Occipital lobe (tissue), 2 donors: ENCODE measurements around the gene FHIT. TPM values are rescaled to one million over a fixed set of nuclear protein-coding genes. Genes with fewer than 3 reads are reported as not detected.
"Not testable (repeated sequence)": the region's sequence is repeated elsewhere in the genome, so short reads cannot be mapped to it uniquely, and the experiment has no call there.

ENCODE experiments used
- DNase-seq: peaks from one replicate; lab custom pipeline; 2025; lab: John Stamatoyannopoulos, UW
- total RNA-seq: library from RNA; depleted of rRNA; stranded (reverse); fragments of >200 nt; gene quantifications from one replicate; pipeline ENCODE4 v1.2.3, GENCODE V29; 2014

The FHIT gene
- total RNA-seq, 1 donor from 2014 or later = 3.6 TPM

GRCh38 chr3:59809710-59810444, 1441.4 kb downstream of the FHIT start:
- no peak for DNase-seq

- DNase-seq = no peak
Observed at GRCh38 chr3:59809016-59809415, 1442.2 kb downstream of the FHIT start.

- DNase-seq = no peak
Observed at GRCh38 chr3:59808446-59808845, 1442.8 kb downstream of the FHIT start.

- no peak for DNase-seq
Observed at GRCh38 chr3:59803268-59803667, 1448.0 kb downstream of the FHIT start.

GRCh38 chr3:59802453-59802852, 1448.8 kb downstream of the FHIT start:
- not testable (repeated sequence) for DNase-seq

- no peak for DNase-seq
Observed at GRCh38 chr3:59802045-59802444, 1449.2 kb downstream of the FHIT start.

GRCh38 chr3:59800481-59800880, 1450.8 kb downstream of the FHIT start:
- no peak for DNase-seq

GRCh38 chr3:59798372-59799086, 1452.7 kb downstream of the FHIT start:
- DNase-seq = no peak

- DNase-seq = no peak
Observed at GRCh38 chr3:59797533-59797932, 1453.7 kb downstream of the FHIT start.

GRCh38 chr3:59796456-59796855, 1454.8 kb downstream of the FHIT start:
- no peak for DNase-seq

- DNase-seq = no peak
Observed at GRCh38 chr3:59795756-59796155, 1455.5 kb downstream of the FHIT start.

GRCh38 chr3:59793976-59794375, 1457.3 kb downstream of the FHIT start:
- no peak for DNase-seq

- no peak for DNase-seq
Observed at GRCh38 chr3:59791774-59792308, 1459.4 kb downstream of the FHIT start.

- no peak for DNase-seq
Observed at GRCh38 chr3:59790241-59790640, 1461.0 kb downstream of the FHIT start.

- no peak for DNase-seq
Observed at GRCh38 chr3:59788801-59789200, 1462.5 kb downstream of the FHIT start.

- DNase-seq = no peak
Observed at GRCh38 chr3:59788133-59788532, 1463.1 kb downstream of the FHIT start.

- DNase-seq = no peak
Observed at GRCh38 chr3:59786374-59786773, 1464.9 kb downstream of the FHIT start.

GRCh38 chr3:59784164-59784563, 1467.1 kb downstream of the FHIT start:
- no peak for DNase-seq

GRCh38 chr3:59783468-59783988, 1467.7 kb downstream of the FHIT start:
- DNase-seq = no peak

- no peak for DNase-seq
Observed at GRCh38 chr3:59782664-59783063, 1468.6 kb downstream of the FHIT start.

GRCh38 chr3:59780209-59780608, 1471.0 kb downstream of the FHIT start:
- DNase-seq = no peak

GRCh38 chr3:59779260-59779659, 1472.0 kb downstream of the FHIT start:
- DNase-seq = no peak

GRCh38 chr3:59777667-59778077, 1473.6 kb downstream of the FHIT start:
- DNase-seq = no peak
